Measurements from ENCODE around the gene RDX.

RDX gene

DNA sequence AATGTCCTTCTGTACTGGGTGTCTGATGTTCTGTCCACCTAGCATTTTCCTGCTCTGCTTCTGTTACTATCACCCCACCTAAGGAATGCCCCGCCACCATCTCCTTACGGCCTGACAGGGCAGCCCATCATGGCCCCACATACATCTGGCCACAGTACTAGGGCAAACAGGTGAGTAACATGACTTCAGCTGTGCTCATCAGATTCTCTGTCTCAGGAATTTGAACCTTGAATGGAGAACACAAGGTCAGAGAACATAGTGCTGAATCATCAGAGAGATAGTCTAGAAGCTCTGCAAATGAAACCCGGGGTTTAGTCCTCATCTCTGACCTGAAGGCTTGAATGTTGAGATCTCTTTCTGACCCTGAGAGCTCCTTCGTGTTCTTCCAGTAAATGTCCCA is 170.8 kb downstream of the RDX start:
- DNase-seq: no peak
